Activated B cell treated with CpG ODN at 0.5 μM for 24 hours (primary cell): ENCODE data around the gene CUEDC1. TPM values are rescaled to one million over a fixed set of nuclear protein-coding genes. Genes with fewer than 3 reads are reported as not detected.
"Not testable (repeated sequence)": the region's sequence is repeated elsewhere in the genome, so short reads cannot be mapped to it uniquely, and the experiment has no call there.

Experiments
- ATAC-seq: fragments of 200-7000 bp; cut with Tn5 transposase; one replicate; pipeline ENCODE4 v1.10.0; 2021; ENCODE audit warnings: low read depth, mild to moderate bottlenecking, moderate library complexity
- CTCF ChIA-PET: fragments of 350-600 bp; sonication (Branson Sonifier 250); formaldehyde crosslinking; loops from one replicate; lab custom pipeline; 2021; ENCODE audit warnings: antibody characterized with exemption; lab: Charles Lee
- POLR2A ChIA-PET: fragments of 350-600 bp; sonication (Branson Sonifier 250); formaldehyde crosslinking; loops from one replicate; lab custom pipeline; 2021; ENCODE audit warnings: antibody characterized with exemption; lab: Charles Lee
- DNase-seq: peaks from one replicate; pipeline ENCODE4 v3.0.0; 2022
- H3K27ac Mint-ChIP-seq: one replicate; pipeline ENCODE4 v1.8.0; 2020; ENCODE audit warnings: mixed read lengths
- H3K27me3 Mint-ChIP-seq: one replicate; pipeline ENCODE4 v1.8.0; 2021; ENCODE audit warnings: mixed read lengths
- H3K36me3 Mint-ChIP-seq: one replicate; pipeline ENCODE4 v1.8.0; 2021; ENCODE audit warnings: low read depth, mixed read lengths
- H3K4me1 Mint-ChIP-seq: one replicate; pipeline ENCODE4 v1.8.0; 2021; ENCODE audit warnings: mixed read lengths
- H3K4me3 Mint-ChIP-seq: one replicate; pipeline ENCODE4 v1.8.0; 2020; ENCODE audit warnings: mild to moderate bottlenecking, mixed read lengths
- H3K9me3 Mint-ChIP-seq: one replicate; pipeline ENCODE4 v1.8.0; 2020; ENCODE audit warnings: mixed read lengths
- CTCF ChIP-seq: fragments of 200-600 bp; IDR thresholded peaks from one replicate; pipeline ENCODE4 v1.8.0; 2022; ENCODE audit warnings: antibody characterized with exemption, mild to moderate bottlenecking
- intact Hi-C: fragments of 100-400 bp; cut with micrococcal nuclease; formaldehyde crosslinking; loops from one replicate; pipeline ENCODE4 v1.15.1; 2024
- total RNA-seq: library from RNA; stranded (reverse); gene quantifications from 2 replicates; pipeline ENCODE4 v1.2.3, GENCODE V29; 2022

Gene CUEDC1
- total RNA-seq, 1 donor from 2014 or later = not detected

- H3K36me3 Mint-ChIP-seq = peaks cover 72% of the 10 kb centered on the region
- TF ChIP-seq CTCF = no peak
- no peak overlapping the region for H3K4me3 Mint-ChIP-seq
- ChIA-PET POLR2A (interaction anchor here (0.6 kb wide), 1 partner anchor 121 kb away, joined by 3 read pairs; no protein-coding TSS in a partner anchor), CTCF (no interaction called here)
- no peak for ATAC-seq
- H3K9me3 Mint-ChIP-seq = no peaks in the 10 kb centered on the region
- peaks cover 55% of the 10 kb centered on the region for H3K4me1 Mint-ChIP-seq
- no peak for DNase-seq
- no peaks in the 10 kb centered on the region for H3K27me3 Mint-ChIP-seq
- intact Hi-C loops = no loop called here
- no peak overlapping the region for H3K27ac Mint-ChIP-seq
Measured at GRCh38 chr17:57982452-57983170, 27.4 kb upstream of the CUEDC1 start.

GRCh38 chr17:57980522-57980921 is 25.3 kb upstream of the CUEDC1 start:
- Mint-ChIP-seq H3K4me1 (peaks cover 42% of the 10 kb centered on the region), H3K27ac (no peak overlapping the region), H3K4me3 (no peak overlapping the region), H3K9me3 (no peaks in the 10 kb centered on the region), H3K36me3 (peaks cover 85% of the 10 kb centered on the region), H3K27me3 (no peaks in the 10 kb centered on the region)
- no peak for DNase-seq
- no peak for ATAC-seq
- POLR2A ChIA-PET = interaction anchor here (0.7 to 1.3 kb wide), 3 partner anchors 27 to 40 kb away, joined by 3 to 10 read pairs (median 4); no protein-coding TSS in a partner anchor
- CTCF ChIA-PET = interaction anchor here (1.3 kb wide), 1 partner anchor 19 kb away, joined by 5 read pairs; no protein-coding TSS in a partner anchor
- TF ChIP-seq CTCF = no peak
- intact Hi-C loops = no loop called here

- ChIA-PET CTCF (interaction anchor here (1.0 to 1.2 kb wide), 2 partner anchors 11 to 21 kb away, joined by 3 to 4 read pairs; no protein-coding TSS in a partner anchor), POLR2A (interaction anchor here (0.7 to 0.8 kb wide), 2 partner anchors 11 to 13 kb away, joined by 3 to 7 read pairs; no protein-coding TSS in a partner anchor)
- ATAC-seq = no peak
- no peak for DNase-seq
- H3K27ac Mint-ChIP-seq = no peak overlapping the region
- H3K4me1 Mint-ChIP-seq = peaks cover 28% of the 10 kb centered on the region
- no peaks in the 10 kb centered on the region for H3K9me3 Mint-ChIP-seq
- no peak for TF ChIP-seq CTCF
- H3K27me3 Mint-ChIP-seq = no peaks in the 10 kb centered on the region
- H3K36me3 Mint-ChIP-seq = peaks cover 89% of the 10 kb centered on the region
- no peak overlapping the region for H3K4me3 Mint-ChIP-seq
- intact Hi-C loops = no loop called here
Measured at GRCh38 chr17:57979076-57979475, 23.9 kb upstream of the CUEDC1 start.

GRCh38 chr17:57976594-57976993 is 21.4 kb upstream of the CUEDC1 start:
- no peak for TF ChIP-seq CTCF
- no peak overlapping the region for H3K27ac Mint-ChIP-seq
- intact Hi-C loops = no loop called here
- H3K4me1 Mint-ChIP-seq = peaks cover 4% of the 10 kb centered on the region
- peaks cover 88% of the 10 kb centered on the region for H3K36me3 Mint-ChIP-seq
- H3K4me3 Mint-ChIP-seq = no peak overlapping the region
- ChIA-PET CTCF (no interaction called here), POLR2A (interaction anchor here (1.3 kb wide), 1 partner anchor 12 kb away, joined by 4 read pairs; the partner anchor contains the start of gene VEZF1)
- ATAC-seq (no peak), DNase-seq (no peak)
- H3K9me3 Mint-ChIP-seq = no peaks in the 10 kb centered on the region
- H3K27me3 Mint-ChIP-seq = no peaks in the 10 kb centered on the region

- CTCF ChIA-PET = interaction anchor here (0.6 kb wide), 1 partner anchor 151 kb away, joined by 3 read pairs; no protein-coding TSS in a partner anchor
- Mint-ChIP-seq H3K9me3 (no peaks in the 10 kb centered on the region), H3K4me1 (no peaks in the 10 kb centered on the region), H3K4me3 (no peak overlapping the region), H3K27me3 (no peaks in the 10 kb centered on the region), H3K27ac (no peak overlapping the region), H3K36me3 (peaks cover 75% of the 10 kb centered on the region)
- POLR2A ChIA-PET = interaction anchor here (0.6 to 1.0 kb wide), 3 partner anchors 22 to 125 kb away, joined by 3 to 4 read pairs (median 4); partner anchors contain the start of gene MRPS23
- no peak for TF ChIP-seq CTCF
- ATAC-seq = no peak
- DNase-seq = no peak
- intact Hi-C loops = no loop called here
Measured at GRCh38 chr17:57975044-57975443, 19.8 kb upstream of the CUEDC1 start.

- intact Hi-C loops, POLR2A ChIA-PET: not testable (repeated sequence)
Measured at GRCh38 chr17:57974053-57974824, 19.0 kb upstream of the CUEDC1 start.

More at GRCh38 chr17:57974053-57974824, 19.0 kb upstream of the CUEDC1 start:
- H3K27me3 Mint-ChIP-seq, DNase-seq, H3K9me3 Mint-ChIP-seq, H3K27ac Mint-ChIP-seq, ATAC-seq, H3K4me1 Mint-ChIP-seq, H3K4me3 Mint-ChIP-seq: not testable (repeated sequence)
- H3K36me3 Mint-ChIP-seq = peaks cover 69% of the 10 kb centered on the region
- CTCF ChIA-PET = interaction anchor here (1.1 kb wide), 1 partner anchor 82 kb away, joined by 3 read pairs; no protein-coding TSS in a partner anchor
